ENCODE results near the gene ASF1A. TPM values are rescaled to one million over a fixed set of nuclear protein-coding genes. Genes with fewer than 3 reads are reported as not detected.
A peak's percentile ranks its signal among the peaks of the same experiment; 100 is the strongest.

Gene ASF1A
- 10 to 100 TPM; 16.5 to 63.9 (median 35.7) TPM for total RNA-seq
- 10 to 100 TPM; 48.5 to 56.5 TPM for polyA plus RNA-seq
- 24.5 reads per million, percentile 55 among the genes with 10 or more reads in this experiment for total RNA-seq

DNA sequence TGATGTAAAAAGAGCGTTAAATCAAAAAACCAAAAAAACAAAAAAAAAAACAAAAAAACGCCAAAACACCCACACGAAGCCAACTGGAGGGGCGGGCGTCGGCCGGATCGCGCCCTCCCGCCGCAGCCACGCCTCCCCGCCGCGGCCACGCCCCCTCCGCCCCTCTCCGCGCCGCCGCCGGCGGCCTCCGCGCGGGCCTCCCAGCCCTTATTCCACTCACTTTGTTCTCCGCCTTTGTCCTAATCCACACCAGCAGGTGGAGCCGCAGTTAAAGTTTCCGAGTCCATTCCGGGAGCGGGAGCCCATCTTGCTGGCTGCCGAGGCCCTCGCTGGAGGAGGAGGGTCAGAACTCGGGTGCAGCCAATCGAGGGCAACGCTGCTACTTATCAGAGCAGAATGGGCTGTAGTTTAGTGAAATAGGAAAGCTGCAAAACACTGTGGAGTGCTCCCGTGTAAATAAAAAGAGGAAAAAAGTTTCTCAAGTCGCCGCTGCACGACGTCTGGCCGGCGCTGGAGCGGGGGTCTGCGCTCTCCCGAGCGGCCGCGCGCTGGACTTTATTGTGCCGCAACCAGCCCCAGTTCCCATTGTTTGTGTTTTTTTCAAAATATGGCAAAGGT lies at the start of gene ASF1A:
TSS of gene ASF1A (plus strand) at position 346 of the 618 bp plus-strand sequence. CDS start at position 608, 262 bp downstream.
- H3K27ac Mint-ChIP-seq: peak within 1 kb of the TSS; percentile 96 to 99 (median 99)
- H3K36me3 Mint-ChIP-seq: peaks cover 0 to 17% (median 9%) of the 10 kb centered on the region in 5 donors
- peak within 1 kb of the TSS; percentile 91 for H3K27ac ChIP-seq (ENCODE audit: low read depth, low read length)
- peak; percentile 94 to 98 (median 97) for DNase-seq
- peaks cover 0 to 2% (median 0%) of the 10 kb centered on the region in 5 donors for H3K27me3 Mint-ChIP-seq
- peak within 1 kb of the TSS; percentile 77 for H3K4me3 ChIP-seq (ENCODE audit: low read length)
- intact Hi-C loops (cut with micrococcal nuclease): loop anchor here (1.0 to 10.0 kb wide), 26 partner anchors 8 to 1412 kb away; partner anchors contain the start of genes CEP85L (in 2 of the 2), FAM184A (in 2 of the 2), MAN1A1 (in 2 of the 2) and DCBLD1 (in 1 of the 2)
- peaks cover 0 to 5% (median 0%) of the 10 kb centered on the region in 11 donors for H3K9me3 Mint-ChIP-seq
- peaks cover 47 to 52% of the 10 kb centered on the region in 2 donors for H3K4me1 ChIP-seq (ENCODE audit: control insufficient read depth in 2 of 2, insufficient read depth in 2 of 2, low read length in 2 of 2)
- no peaks in the 10 kb centered on the region for H3K9me3 ChIP-seq (ENCODE audit: control insufficient read depth in 2 of 3, low read length in 3 of 3)
- peak; percentile 90 for ATAC-seq
- H3K36me3 ChIP-seq (ENCODE audit: control insufficient read depth in 2 of 3, insufficient read depth in 3 of 3, low read length in 3 of 3): peaks cover 0 to 10% (median 0%) of the 10 kb centered on the region in 3 experiments
- H3K4me1 Mint-ChIP-seq: peaks cover 39 to 76% (median 69%) of the 10 kb centered on the region in 7 donors
- no peaks in the 10 kb centered on the region for H3K27me3 ChIP-seq (ENCODE audit: control insufficient read depth in 2 of 2, insufficient read depth in 2 of 2, low read length in 2 of 2)
- H3K4me3 Mint-ChIP-seq: peak within 1 kb of the TSS; percentile 88 to 97 (median 94)
- CTCF ChIA-PET: interaction anchor here (0.6 to 1.5 kb wide), 8 partner anchors 9 to 236 kb away, joined by 3 to 6 read pairs (median 3); no protein-coding TSS in a partner anchor
- POLR2A ChIA-PET: interaction anchor here (0.6 to 7.9 kb wide), 33 partner anchors 11 to 453 kb away, joined by 3 to 55 read pairs (median 4); partner anchors contain the start of gene MCM9

DNA sequence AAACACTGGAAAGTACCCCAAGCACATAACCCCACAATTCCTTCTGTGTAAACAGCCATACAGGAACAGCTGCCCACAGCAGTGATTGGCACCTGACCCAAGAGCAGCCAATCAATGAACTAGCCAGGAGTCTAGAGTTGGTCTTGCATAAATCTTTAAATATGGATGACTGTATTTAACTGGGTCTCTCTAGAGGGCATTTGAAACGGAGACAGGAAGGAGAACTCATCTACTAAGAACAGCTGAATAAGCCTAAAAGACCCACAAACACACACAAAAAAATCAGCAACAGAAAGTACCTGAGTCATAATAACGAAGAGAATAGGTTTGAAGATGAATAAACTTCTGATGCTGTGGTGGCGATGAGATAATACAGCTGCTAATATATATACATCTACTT lies 49.0 kb upstream of the ASF1A start:
- Histone ChIP-seq H3K27ac (ENCODE audit: low read depth, low read length) (no peak overlapping the region), H3K27me3 (ENCODE audit: control insufficient read depth in 2 of 2, insufficient read depth in 2 of 2, low read length in 2 of 2) (no peaks in the 10 kb centered on the region), H3K36me3 (ENCODE audit: control insufficient read depth in 2 of 3, insufficient read depth in 3 of 3, low read length in 3 of 3) (no peaks in the 10 kb centered on the region), H3K4me3 (ENCODE audit: low read length) (no peak overlapping the region), H3K4me1 (ENCODE audit: control insufficient read depth in 2 of 2, insufficient read depth in 2 of 2, low read length in 2 of 2) (no peaks in the 10 kb centered on the region), H3K9me3 (ENCODE audit: control insufficient read depth in 2 of 3, low read length in 3 of 3) (no peaks in the 10 kb centered on the region)
- Mint-ChIP-seq H3K9me3 (peaks cover 0 to 6% (median 0%) of the 10 kb centered on the region in 11 donors), H3K4me1 (peaks cover 7 to 20% (median 14%) of the 10 kb centered on the region in 7 donors), H3K27ac (peak overlapping the region in 1 of 9 donors; percentile 9), H3K27me3 (no peaks in the 10 kb centered on the region), H3K36me3 (peaks cover 0 to 39% (median 17%) of the 10 kb centered on the region in 5 donors), H3K4me3 (no peak overlapping the region)
- DNase-seq (no peak), ATAC-seq (no peak)
- ChIA-PET POLR2A (interaction anchor here (0.6 kb wide), 1 partner anchor 11 kb away, joined by 3 read pairs; no protein-coding TSS in a partner anchor), CTCF (interaction anchor here (1.1 kb wide), 1 partner anchor 17 kb away, joined by 3 read pairs; no protein-coding TSS in a partner anchor)
- intact Hi-C loops (cut with micrococcal nuclease): loop anchor here in 1 of 2 donors (2.0 to 5.0 kb wide), 2 partner anchors 33 to 48 kb away; no protein-coding TSS in a partner anchor

DNA sequence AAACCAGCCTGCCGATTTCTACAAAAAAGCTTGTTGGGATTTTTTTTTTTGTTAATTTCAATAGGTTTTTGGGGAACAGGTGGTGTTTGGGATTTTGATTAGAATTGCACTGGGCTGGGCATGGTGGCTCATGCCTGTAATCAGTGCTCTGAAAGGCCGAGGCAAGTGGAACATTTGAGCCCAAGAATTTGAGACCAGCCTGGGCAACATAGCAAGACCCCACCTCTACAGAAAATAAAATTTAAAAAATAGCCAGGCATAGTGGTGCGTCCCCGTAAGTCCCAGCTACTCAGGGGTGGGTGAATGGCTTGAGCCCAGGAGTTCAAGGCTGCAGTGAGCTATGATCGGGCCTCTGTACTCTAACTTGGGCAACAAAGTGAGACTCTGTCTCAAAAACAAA lies 40.5 kb upstream of the ASF1A start:
- Histone ChIP-seq H3K4me1 (ENCODE audit: control insufficient read depth in 2 of 2, insufficient read depth in 2 of 2, low read length in 2 of 2) (no peaks in the 10 kb centered on the region), H3K27me3 (ENCODE audit: control insufficient read depth in 2 of 2, insufficient read depth in 2 of 2, low read length in 2 of 2) (no peaks in the 10 kb centered on the region), H3K4me3 (ENCODE audit: low read length) (no peak overlapping the region), H3K36me3 (ENCODE audit: control insufficient read depth in 2 of 3, insufficient read depth in 3 of 3, low read length in 3 of 3) (no peaks in the 10 kb centered on the region), H3K9me3 (ENCODE audit: control insufficient read depth in 2 of 3, low read length in 3 of 3) (no peaks in the 10 kb centered on the region), H3K27ac (ENCODE audit: low read depth, low read length) (no peak overlapping the region)
- intact Hi-C loops (cut with micrococcal nuclease): no loop called here
- Mint-ChIP-seq H3K4me3 (no peak overlapping the region), H3K27me3 (no peaks in the 10 kb centered on the region), H3K36me3 (peaks cover 0 to 32% (median 14%) of the 10 kb centered on the region in 5 donors), H3K4me1 (peaks cover 0 to 33% (median 7%) of the 10 kb centered on the region in 7 donors), H3K9me3 (no peaks in the 10 kb centered on the region), H3K27ac (no peak overlapping the region)
- no peak for ATAC-seq
- ChIA-PET CTCF (interaction anchor here (0.7 to 1.0 kb wide), 2 partner anchors 44 to 53 kb away, joined by 3 to 8 read pairs; no protein-coding TSS in a partner anchor), POLR2A (no interaction called here)
- no peak for DNase-seq

DNA sequence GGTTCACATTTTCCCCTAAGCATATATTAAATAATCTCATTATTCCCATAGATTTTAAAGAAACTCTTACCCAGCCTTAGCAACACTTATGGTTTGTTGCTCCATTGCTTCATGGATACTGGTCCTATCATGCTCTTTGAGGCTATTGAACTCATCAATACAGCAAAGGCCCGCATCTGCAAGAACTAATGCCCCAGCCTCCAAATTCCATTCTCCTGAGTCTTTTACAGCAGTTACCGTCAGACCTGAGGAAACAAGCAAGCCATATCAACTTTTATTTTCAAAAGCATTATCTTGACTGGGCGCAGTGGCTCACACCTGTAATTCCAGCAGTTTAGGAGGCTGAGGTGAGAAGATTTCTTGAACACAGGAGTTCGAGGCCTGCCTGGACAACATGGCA lies 37.7 kb upstream of the ASF1A start:
- Histone ChIP-seq H3K9me3 (ENCODE audit: control insufficient read depth in 2 of 3, low read length in 3 of 3) (no peaks in the 10 kb centered on the region), H3K4me1 (ENCODE audit: control insufficient read depth in 2 of 2, insufficient read depth in 2 of 2, low read length in 2 of 2) (peaks cover 0 to 3% of the 10 kb centered on the region in 2 donors), H3K27ac (ENCODE audit: low read depth, low read length) (no peak overlapping the region), H3K27me3 (ENCODE audit: control insufficient read depth in 2 of 2, insufficient read depth in 2 of 2, low read length in 2 of 2) (no peaks in the 10 kb centered on the region), H3K4me3 (ENCODE audit: low read length) (no peak overlapping the region), H3K36me3 (ENCODE audit: control insufficient read depth in 2 of 3, insufficient read depth in 3 of 3, low read length in 3 of 3) (no peaks in the 10 kb centered on the region)
- Mint-ChIP-seq H3K9me3 (peaks cover 0 to 9% (median 3%) of the 10 kb centered on the region in 11 donors), H3K27ac (no peak overlapping the region), H3K4me1 (peaks cover 6 to 49% (median 28%) of the 10 kb centered on the region in 7 donors), H3K36me3 (peaks cover 0 to 38% (median 25%) of the 10 kb centered on the region in 5 donors), H3K4me3 (no peak overlapping the region), H3K27me3 (no peaks in the 10 kb centered on the region)
- ATAC-seq (no peak), DNase-seq (no peak)
- CTCF ChIA-PET: no interaction called here
- POLR2A ChIA-PET: interaction anchor here (1.0 to 1.2 kb wide), 2 partner anchors 11 to 26 kb away, joined by 3 to 4 read pairs; no protein-coding TSS in a partner anchor
- intact Hi-C loops (cut with micrococcal nuclease): no loop called here

DNA sequence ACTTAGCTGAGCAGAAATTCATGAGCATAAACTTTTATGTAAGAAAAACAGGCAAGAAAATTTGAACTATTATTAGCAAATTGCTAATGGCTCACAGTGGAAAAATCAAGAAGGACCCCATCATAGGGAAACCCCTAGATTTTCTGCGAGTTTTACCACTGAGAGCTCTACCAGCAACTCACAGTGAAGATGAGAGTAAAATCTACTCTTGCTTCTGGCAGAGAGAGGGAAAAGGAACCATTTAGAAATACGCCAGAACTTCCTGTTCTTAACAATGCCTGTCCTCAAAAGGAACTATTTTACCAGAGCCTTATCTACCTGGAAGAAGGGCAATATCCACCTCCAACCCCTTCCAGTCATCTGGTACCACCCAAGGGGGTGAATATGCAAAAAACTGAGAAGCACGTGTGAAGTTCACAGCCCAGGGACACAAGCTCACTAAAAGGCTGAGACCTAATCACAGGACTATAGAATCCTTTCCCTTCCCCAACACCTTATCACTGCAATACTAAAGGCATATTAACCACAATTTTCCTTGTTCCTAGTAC lies 34.4 kb upstream of the ASF1A start:
- ATAC-seq (no peak), DNase-seq (no peak)
- H3K36me3 ChIP-seq (ENCODE audit: control insufficient read depth in 2 of 3, insufficient read depth in 3 of 3, low read length in 3 of 3): no peaks in the 10 kb centered on the region
- Mint-ChIP-seq H3K36me3 (peaks cover 0 to 33% (median 20%) of the 10 kb centered on the region in 5 donors), H3K27ac (peak overlapping the region in 3 of 9 donors; percentile 32 to 48 (median 42)), H3K9me3 (peaks cover 0 to 9% (median 3%) of the 10 kb centered on the region in 11 donors), H3K27me3 (no peaks in the 10 kb centered on the region), H3K4me1 (peaks cover 17 to 69% (median 54%) of the 10 kb centered on the region in 7 donors), H3K4me3 (peak overlapping the region in 5 of 10 donors; percentile 10 to 39 (median 16))
- no peak overlapping the region for H3K27ac ChIP-seq (ENCODE audit: low read depth, low read length)
- peaks cover 3 to 6% of the 10 kb centered on the region in 2 donors for H3K4me1 ChIP-seq (ENCODE audit: control insufficient read depth in 2 of 2, insufficient read depth in 2 of 2, low read length in 2 of 2)
- ChIA-PET POLR2A (no interaction called here), CTCF (no interaction called here)
- H3K27me3 ChIP-seq (ENCODE audit: control insufficient read depth in 2 of 2, insufficient read depth in 2 of 2, low read length in 2 of 2): no peaks in the 10 kb centered on the region
- H3K4me3 ChIP-seq (ENCODE audit: low read length): no peak overlapping the region
- H3K9me3 ChIP-seq (ENCODE audit: control insufficient read depth in 2 of 3, low read length in 3 of 3): no peaks in the 10 kb centered on the region
- intact Hi-C loops (cut with micrococcal nuclease): no loop called here

DNA sequence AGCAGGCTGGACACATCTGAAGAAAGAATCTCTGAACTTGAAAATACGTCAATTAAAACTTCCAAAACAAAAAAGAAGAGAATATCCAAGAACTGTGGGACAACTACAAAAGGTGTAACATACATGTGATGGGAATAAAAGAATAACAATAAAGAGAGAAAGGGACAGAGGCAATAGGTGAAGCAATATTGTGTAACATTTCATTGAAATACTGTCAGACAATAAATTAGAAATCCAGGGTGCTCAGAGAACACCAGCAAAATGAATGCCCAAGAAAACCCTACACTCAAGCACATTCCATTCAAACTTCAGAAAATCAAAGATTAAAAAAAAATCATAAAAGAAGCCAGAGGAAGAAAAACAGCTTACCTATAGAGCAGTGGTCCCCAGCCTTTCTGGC lies 33.6 kb upstream of the ASF1A start:
- DNase-seq (no peak), ATAC-seq (no peak)
- Mint-ChIP-seq H3K27me3 (no peaks in the 10 kb centered on the region), H3K36me3 (peaks cover 0 to 32% (median 20%) of the 10 kb centered on the region in 5 donors), H3K27ac (peak overlapping the region in 1 of 9 donors; percentile 13), H3K4me1 (peaks cover 23 to 72% (median 61%) of the 10 kb centered on the region in 7 donors), H3K9me3 (peaks cover 0 to 9% (median 3%) of the 10 kb centered on the region in 11 donors), H3K4me3 (no peak overlapping the region)
- POLR2A ChIA-PET: no interaction called here
- no peaks in the 10 kb centered on the region for H3K9me3 ChIP-seq (ENCODE audit: control insufficient read depth in 2 of 3, low read length in 3 of 3)
- no peak overlapping the region for H3K4me3 ChIP-seq (ENCODE audit: low read length)
- H3K4me1 ChIP-seq (ENCODE audit: control insufficient read depth in 2 of 2, insufficient read depth in 2 of 2, low read length in 2 of 2): peaks cover 3 to 12% of the 10 kb centered on the region in 2 donors
- intact Hi-C loops (cut with micrococcal nuclease): no loop called here
- no peak overlapping the region for H3K27ac ChIP-seq (ENCODE audit: low read depth, low read length)
- CTCF ChIA-PET: no interaction called here
- H3K27me3 ChIP-seq (ENCODE audit: control insufficient read depth in 2 of 2, insufficient read depth in 2 of 2, low read length in 2 of 2): no peaks in the 10 kb centered on the region
- no peaks in the 10 kb centered on the region for H3K36me3 ChIP-seq (ENCODE audit: control insufficient read depth in 2 of 3, insufficient read depth in 3 of 3, low read length in 3 of 3)

Data from naive thymus-derived CD4-positive, alpha-beta T cell (primary cell).